NCI-H446 (cell line): ENCODE results near the gene IFNK.

ENCODE experiments used
- DNase-seq, 2 experiments: peaks; one replicate each; lab custom pipeline; 2025; lab: John Stamatoyannopoulos, UW

Gene IFNK

DNA sequence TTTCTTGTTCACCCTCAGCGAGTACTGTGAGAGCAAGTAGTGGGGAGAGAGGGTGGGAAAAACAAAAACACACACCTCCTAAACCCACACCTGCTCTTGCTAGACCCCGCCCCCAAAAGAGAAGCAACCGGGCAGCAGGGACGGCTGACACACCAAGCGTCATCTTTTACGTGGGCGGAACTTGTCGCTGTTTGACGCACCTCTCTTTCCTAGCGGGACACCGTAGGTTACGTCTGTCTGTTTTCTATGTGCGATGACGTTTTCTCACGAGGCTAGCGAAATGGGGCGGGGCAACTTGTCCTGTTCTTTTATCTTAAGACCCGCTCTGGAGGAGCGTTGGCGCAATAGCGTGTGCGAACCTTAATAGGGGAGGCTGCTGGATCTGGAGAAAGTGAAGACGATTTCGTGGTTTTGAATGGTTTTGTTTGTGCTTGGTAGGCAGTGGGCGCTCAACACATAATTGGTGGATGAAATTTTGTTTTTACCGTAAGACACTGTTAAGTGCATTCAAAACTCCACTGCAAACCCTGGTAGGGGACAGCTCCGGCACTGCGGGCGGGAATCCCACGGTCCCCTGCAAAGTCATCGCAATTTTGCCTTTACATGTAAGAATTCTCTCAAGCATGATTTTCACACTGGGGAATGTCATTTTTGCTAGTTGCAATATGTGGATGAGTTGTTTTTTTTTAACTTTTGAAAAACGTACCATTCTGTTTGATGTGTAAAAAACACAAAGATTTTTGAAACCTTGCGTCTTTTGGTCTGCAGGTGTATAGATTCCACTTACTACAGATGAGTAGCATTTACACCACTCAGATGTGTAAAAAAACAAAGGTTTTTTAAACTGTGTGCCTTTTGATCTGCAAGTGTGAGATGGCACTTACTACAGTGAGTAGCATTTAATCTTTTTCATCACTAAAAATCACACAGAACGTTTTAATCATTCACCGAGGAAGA lies 49.8 kb downstream of the IFNK start:
- peak; percentile 99 for DNase-seq
